GM21526 (cell line): ENCODE data around the gene ZNF354C.
"Not testable (repeated sequence)": the region's sequence is repeated elsewhere in the genome, so short reads cannot be mapped to it uniquely, and the experiment has no call there.

ENCODE experiments used
- ATAC-seq: cut with Tn5 transposase; IDR thresholded peaks from one replicate; pipeline ENCODE4 v1.9.1; 2021; ENCODE audit warnings: moderate library complexity; ENCODE audit not compliant: unreplicated experiment, low FRiP score

Gene ZNF354C

DNA sequence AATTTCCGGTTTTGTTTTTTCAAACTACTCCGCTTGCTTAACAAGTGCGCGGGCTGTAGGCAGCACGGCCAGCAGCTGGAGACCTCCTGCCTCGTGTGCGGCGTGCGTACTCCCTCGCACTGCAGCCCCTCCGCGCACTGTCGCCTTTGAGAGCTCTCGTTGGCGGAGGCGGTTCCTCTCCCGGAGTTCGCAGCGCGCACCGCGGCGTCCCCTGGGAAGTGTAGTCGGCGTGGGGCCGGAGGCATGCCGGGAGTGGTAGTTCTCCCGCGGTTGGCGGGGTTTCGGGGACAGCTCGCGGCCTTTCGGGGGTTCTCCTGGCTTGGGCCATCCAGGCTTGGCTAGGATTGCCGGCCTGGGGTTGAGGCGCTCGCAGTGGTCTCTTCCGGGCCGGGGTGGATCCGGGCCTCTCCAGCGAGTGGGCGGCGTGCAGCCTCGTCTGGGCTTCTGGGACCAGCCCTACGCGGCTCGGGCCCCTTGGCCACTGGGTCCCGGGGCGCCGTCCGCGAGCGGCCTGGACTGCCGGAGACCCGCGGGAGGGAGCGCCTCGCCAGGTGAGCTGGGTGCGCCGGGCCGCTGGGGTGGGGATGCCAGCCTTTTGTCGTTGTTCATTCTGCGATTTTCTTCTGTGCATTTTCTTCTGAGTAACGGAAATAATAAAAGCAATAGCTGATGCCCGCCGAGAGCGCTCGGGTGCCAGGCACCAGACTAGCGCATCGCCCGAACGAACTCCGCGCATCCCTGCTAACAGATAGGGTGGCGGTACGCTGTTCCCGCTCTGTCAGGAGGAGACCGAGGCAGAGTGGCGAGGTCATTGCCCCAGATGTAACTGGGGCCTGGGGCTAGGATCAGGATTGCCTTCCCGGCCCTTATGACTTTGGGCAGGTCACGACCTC is at the start of gene ZNF354C:
ZNF354C (plus strand) TSS at position 258 of the 893 bp plus-strand sequence. CDS start 1,696 bp downstream, outside the sequence.
- ATAC-seq, result peak; percentile 84

DNA sequence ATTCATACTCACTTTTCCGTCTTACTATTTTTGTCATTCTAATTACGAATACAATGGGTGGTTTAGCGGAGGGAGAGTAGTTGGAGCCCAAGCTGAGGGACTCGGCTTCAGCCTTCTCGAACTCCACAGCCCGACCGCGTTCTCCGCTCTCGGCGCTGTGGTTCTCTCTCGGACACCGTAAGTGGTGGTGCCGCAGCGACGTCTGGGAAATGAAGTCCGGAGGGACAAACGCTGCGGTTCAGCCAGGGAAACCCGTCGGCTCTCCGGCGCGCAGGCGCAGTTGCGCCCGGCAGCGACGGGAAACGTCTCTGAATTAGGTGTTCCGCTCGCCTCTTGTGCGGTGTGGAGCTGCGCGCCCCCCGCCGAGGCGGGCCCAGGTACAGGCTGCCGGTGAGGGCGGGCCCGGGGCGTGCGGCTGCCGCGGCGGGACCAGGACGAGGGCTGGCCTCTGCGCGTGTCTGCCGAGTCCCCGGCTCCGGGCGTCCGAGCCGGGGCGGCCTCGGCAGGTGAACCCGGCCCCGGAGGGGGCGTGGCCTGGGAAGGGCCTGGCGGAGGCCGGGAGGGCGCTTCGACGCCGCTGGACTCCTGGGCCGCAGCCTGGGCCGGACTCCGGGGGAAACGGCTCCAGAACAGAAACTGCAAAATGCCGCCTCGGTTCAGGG is 36.5 kb upstream of the ZNF354C start, which contains the start of gene ZNF879:
ZNF879 (plus strand) TSS at position 277 of the 662 bp plus-strand sequence. CDS start 1,201 bp downstream, outside the sequence.
- ATAC-seq, result peak; percentile 84

DNA sequence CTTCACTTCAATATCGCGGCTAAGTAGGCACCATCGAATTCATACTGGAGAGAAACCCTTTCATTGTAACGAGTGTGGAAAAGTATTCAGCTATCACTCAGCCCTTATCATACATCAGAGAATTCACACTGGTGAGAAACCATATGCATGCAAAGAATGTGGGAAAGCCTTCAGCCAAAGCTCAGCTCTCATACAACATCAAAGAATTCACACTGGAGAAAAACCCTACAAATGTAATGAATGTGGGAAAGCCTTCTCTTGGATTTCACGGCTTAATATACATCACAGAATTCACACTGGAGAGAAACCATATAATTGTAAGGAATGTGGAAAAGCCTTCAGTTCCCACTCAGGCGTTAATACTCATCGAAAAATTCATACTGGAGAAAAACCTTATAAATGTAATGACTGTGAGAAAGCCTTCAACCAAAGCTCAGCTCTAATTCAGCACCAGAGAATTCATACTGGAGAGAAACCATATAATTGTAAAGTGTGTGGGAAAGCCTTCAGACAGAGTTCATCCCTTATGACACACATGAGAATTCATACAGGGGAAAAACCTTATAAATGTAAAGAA is 27.1 kb upstream of the ZNF354C start:
- ATAC-seq, result no peak

DNA sequence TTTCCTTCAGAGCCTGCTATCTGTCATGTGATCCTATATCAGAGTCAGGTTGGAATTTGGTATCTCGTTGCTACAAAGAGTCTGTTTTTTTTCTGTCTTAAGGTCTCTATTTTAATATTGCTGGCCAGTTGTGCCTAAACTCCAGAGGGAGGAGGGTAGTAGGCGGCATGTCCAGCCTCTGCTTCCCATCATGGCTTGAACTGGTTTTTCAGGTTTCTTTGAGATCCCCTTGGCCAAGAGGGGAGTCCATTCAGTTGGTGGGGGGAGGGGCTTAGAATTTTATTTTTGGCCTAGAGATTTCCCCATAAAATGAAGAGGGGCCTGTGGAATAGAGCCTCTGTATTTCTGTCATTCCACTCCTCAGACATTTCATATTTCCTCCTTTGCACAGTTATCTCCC is 15.4 kb upstream of the ZNF354C start:
- ATAC-seq, result no peak

DNA sequence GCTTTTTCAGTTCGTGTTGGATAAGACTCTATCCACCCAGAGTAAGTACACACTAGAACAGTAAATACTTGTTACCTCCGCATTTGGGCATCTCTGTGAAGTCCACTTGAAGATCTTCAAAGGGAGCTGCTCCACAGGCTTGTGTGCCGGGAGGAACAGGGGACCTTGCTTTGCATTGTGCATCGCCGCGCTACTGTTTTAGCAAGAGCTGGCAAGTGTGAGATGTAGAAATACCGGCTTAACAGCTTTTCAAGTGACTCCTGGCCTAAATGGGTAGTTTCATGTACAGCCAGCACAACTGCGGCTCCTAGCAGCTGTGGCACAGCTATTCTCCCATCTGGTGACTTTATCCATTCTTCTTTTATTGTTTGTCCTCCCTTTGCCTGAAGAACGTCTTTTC is 8.4 kb upstream of the ZNF354C start:
- no peak for ATAC-seq

DNA sequence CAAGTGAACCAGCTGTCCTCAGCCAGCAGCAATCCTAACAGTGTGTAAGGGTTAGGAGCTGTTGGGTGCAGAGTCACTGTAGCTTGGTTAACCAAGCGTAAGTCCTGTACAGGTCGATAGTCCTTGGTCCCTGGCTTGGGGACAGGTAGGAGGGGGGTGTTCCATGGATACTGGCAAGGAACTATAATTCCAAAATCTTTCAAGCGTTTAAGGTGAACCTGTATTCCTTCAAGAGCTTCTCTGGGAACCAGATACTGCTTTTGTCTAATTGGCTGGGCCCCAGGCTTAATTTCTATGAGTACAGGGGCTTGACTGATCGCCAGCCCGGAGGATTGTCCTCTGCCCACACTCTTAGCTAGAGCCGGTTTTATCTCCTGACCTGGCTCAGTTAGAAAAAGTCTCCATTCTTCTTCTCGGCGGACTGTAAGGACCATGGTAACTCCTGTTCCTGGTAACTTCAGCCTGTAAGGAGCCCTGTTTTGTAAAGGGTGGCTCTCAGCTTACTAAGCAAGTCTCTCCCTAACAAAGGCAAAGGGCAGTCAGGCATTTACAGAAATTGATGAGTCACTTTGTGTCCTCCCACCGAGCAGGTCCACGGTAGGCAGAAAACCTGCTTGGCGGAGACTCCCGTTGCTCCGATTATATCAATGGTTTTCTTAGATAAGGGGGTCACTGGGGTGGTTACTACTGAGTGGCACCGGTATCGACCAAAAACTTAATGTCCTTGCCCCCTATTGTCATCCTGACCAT is 6.0 kb upstream of the ZNF354C start:
- ATAC-seq, result no peak

DNA sequence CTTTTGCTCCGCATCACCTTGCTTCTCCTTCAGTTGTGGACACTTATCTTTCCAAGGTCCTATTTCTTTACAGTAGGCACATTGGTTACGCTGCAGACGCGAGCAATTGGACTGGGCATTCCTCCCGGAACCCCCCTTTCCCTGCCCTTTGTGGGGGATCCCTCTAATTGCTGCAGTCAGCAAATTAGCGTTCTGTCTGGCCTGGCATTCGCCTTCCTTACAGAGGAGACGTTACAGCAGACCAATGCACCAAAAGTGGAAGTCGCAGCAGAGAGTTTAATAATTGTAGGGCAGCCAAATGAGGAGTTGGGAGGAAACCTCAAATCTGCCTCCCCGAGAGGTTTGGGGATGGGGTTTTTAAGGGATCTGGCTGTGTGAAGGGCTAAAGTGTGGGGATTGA is 5.3 kb upstream of the ZNF354C start:
- ATAC-seq, result no peak

DNA sequence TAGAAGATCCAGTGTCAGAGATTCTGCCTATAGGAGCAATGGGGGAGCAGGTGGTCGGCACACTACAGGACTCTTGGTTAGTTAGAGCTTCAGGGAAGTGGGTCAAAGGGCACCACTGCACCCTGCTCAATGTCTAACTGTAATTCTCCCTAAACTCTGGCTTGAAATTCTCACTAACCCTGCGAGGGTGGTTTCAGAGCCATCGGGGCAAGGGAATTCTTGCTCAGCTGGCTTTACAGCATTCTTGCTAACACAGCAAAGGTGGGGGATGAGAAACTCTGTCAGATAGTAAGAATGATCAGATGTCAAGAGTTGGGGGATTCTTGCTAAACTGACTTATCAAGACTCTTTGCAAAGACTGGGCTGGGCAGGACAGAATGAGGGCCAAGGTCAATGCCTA is 4.7 kb upstream of the ZNF354C start:
- ATAC-seq, result no peak

DNA sequence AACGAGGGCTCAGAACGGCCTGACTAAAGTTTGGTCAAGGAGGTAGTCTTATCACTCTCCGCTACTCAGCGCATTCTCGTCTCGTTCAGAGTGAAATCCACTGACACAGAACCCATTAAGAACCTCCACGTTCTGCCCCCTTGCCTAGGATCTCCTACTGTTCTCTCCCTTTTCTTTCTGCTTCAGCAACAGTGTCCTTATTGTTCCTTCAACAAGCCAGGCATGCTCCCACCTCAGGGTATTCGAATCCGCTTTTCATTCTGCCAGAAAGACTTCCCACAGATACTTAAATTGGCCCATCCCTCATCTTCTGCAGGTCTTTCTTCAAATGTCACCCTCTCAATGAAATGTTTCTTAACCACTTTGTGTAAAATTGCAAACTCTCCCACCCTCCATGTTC is 4.3 kb upstream of the ZNF354C start:
- ATAC-seq, result no peak

DNA sequence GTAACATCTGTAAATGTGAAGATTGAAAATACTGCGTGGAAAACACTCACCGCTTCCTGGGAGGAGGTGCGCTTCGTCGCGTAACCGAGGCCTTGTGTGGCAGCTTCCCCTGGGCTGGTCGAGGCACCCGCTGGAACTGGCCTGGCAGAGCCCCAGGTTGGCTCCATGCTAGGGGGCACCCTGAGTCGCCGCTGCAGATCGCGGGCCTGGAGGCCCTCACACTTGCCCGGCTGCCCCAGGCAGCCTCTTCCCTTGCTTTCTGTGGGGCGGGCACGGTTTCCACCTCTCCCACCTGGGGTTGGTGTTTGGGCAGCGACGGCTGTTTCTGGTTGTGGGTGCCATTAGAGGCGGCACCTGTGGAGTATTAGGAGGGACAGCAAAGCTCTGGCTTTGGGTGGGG is 852 bp downstream of the ZNF354C start:
- ATAC-seq, result no peak

DNA sequence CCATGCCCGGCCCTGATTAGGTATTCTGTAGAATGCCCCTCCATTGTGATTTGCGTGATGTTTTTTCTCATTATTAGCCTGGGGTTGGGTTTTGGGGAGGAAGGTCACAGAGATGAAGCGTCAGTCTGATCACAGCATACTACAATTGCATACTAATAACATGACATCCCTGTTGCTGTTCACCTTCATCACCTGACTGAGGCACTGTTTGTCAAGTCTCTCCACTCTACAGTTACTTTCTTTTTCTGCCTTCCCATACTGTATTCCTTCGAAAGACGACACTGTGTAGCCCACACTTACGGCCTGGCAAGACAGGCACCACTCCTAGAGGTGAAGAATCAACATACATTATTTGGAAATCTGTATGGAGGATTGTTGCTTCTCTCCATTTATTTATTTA is 5.5 kb downstream of the ZNF354C start:
- no peak for ATAC-seq

DNA sequence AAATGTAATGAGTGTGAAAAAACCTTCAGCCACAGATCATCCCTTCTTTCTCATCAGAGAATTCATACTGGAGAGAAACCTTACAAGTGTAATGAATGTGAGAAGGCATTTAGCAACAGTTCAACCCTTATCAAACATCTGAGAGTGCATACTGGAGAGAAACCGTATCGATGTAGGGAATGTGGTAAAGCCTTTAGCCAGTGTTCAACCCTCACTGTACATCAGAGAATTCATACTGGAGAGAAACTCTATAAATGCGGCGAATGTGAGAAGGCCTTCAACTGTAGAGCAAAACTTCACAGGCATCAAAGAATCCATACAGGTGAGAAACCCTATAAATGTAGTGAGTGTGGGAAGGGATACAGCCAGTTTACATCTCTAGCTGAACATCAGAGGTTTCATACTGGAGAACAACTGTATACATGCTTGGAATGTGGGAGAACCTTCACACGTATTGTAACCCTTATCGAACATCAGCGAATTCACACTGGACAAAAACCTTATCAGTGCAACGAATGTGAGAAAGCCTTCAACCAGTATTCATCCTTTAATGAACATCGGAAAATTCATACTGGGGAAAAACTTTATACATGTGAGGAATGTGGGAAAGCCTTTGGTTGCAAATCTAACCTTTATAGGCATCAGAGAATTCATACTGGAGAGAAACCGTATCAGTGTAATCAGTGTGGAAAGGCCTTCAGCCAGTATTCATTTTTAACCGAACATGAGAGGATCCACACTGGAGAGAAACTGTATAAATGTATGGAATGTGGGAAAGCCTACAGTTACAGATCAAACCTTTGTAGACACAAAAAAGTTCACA is 19.2 kb downstream of the ZNF354C start:
- ATAC-seq, result no peak

DNA sequence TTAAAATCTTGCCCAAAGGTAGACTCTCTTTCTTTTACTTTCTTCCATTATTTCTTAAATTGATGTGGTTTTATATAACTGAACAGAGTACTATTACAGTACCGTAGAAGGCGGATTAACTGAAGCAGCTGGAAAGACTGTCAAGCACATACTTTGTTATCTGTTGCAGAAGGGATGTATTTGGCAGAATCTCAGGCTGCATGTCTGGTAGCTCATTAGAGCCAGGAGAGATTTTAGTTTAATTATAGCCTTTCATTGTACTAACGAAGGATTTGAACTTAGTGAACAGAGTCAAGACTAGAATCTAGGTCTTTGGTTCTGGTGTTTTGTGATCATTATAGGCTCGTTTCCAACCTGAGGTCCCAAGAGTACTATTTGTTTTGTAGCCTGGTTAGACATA is 20.6 kb downstream of the ZNF354C start:
- ATAC-seq, result no peak

DNA sequence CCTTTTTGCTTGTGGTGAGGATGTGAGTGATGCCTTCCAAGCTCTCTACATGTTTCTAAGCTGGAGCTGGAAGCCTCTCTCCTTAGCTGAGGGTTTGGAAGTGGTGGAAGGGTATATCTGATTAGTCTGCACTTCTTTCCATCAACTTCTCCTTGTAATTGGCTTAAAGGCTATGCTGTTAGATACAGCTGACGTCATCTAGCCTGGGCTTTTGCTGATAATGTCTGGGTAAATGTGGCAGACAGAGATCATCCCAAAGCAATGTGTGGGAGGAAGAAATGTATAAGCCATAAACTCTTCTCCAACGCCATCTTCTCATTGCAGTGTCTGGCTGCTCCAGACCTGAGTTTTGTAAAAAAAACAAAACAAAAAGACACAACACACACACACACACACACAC is 29.3 kb downstream of the ZNF354C start:
- ATAC-seq, result no peak

DNA sequence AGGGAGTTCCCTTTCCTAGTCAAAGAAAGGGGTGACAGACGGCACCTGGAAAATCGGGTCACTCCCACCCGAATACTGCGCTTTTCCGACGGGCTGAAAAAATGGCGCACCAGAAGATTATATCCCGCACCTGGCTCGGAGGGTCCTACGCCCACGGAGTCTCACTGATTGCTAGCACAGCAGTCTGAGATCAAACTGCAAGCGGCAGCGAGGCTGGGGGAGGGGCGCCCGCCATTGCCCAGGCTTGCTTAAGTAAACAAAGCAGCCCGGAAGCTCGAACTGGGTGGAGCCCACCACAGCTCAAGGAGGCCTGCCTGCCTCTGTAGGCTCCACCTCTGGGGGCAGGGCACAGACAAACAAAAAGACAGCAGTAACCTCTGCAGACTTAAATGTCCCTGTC is 41.1 kb downstream of the ZNF354C start:
- ATAC-seq, result not testable (repeated sequence)

DNA sequence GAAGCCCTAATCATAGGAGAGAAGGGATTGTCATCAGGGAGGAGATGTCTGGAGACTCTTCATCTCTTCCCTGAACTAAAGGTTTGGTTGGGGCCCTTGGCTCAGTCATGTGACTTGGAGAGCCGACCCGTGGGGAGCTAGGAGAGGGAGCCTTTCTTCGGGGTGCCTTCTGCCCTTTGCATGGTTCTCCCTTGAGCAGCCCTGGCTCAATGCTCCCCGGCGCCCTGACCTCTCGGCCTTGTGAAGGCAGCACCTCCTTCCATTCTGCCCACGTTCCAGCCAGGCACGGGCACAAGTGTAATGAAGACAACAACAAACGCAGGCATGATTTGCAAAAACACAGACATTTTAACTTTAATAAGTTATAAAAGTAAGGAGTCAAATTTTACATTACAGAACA is 50.4 kb downstream of the ZNF354C start:
- ATAC-seq, result no peak

DNA sequence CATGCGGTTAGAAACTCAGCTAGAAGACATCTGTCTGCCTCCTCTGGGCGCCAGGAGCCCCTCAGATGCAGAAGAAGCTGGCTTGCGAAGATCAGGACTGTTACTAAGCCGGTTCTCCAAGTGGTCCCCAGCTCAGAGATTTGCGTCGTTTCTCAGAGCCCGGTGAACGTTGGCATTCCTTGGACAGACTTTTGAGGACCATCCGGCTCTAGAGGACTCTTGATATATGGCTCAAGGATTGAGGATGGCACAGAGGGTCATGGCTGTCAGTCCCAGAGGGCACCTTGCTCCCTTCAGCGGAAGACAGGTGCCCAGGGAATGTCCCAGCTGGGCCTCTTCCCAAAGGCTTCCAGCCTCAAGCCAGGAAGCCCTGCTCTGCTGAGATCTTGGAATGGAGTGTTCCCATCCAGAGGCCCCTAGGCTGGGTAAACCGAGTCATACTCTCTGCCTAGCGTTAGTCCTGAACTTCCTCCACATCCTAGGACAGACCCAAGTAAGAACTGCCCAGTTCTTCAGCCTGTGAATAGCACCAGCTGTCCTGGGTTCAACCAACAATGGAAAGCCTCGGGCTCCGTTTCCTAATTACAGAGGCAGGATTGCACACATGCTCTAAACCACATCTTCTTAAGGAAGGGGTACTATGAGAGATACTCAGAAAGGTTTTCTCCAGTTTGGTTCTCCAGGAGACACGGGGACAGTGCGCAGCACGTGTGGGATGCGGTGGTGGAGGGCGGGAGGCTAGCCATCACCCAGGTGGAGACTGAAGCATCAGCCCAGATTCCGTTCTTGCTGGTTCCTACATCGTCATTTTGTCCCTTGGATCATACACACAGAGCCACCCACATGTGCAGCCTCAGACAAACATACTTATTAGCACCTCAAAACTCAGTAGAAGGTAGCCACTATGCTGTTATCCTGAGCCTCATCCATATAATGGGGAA is 51.4 kb downstream of the ZNF354C start:
- no peak for ATAC-seq

DNA sequence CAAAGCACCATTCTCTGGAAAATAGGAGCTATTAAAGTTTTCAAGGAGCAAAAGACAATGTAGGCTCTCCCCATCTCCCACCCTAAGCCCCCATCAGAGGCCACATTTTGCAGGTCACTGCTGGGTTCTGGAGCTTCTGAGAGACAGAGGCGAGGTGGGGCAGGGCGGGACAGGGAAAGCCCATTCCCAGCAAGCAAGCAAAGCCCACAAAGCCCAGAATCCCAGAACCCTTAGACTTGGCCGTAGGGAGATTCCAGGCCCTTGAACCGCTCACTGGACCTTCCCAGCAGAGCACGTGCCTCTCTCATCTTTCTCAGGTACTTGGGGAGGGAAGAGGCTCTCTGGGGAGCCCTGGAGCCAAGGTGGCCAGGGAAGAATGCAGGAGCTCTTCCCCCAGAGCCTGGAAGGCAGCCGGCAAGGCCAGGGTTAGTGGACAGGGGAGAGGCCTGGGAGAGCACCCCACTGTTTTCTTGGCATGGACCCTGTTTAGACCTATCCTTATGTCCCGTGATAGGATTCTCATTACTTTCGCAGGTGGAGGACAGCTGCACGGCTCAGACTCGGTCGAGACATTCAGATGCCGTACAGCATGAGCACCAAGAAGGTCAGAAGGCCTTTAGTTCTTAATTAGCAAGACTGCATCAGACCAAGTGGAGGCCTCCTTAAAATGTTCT is 52.4 kb downstream of the ZNF354C start:
- no peak for ATAC-seq
